Muscle of leg (tissue), 11 donors: ENCODE data around the gene C1QC. TPM values are rescaled to one million over a fixed set of nuclear protein-coding genes. Genes with fewer than 3 reads are reported as not detected.

Experiments
- DNase-seq: peaks from one replicate; pipeline ENCODE4 v3.0.0; 2013
- H3K27ac ChIP-seq: one replicate; pipeline ENCODE4 v1.5.1; 2013; ENCODE audit warnings: mild to moderate bottlenecking, low read length, control low read depth
- H3K27me3 ChIP-seq: one replicate; pipeline ENCODE4 v1.6.1; 2013; ENCODE audit warnings: low read length; ENCODE audit not compliant: control insufficient read depth, insufficient read depth
- H3K36me3 ChIP-seq: one replicate; pipeline ENCODE4 v1.6.1; 2013; ENCODE audit warnings: low read length; ENCODE audit not compliant: control insufficient read depth, insufficient read depth
- H3K4me1 ChIP-seq: one replicate; pipeline ENCODE4 v1.6.1; 2013; ENCODE audit warnings: low read length; ENCODE audit not compliant: control insufficient read depth, insufficient read depth
- H3K4me3 ChIP-seq: one replicate; pipeline ENCODE4 v1.5.1; 2013; ENCODE audit warnings: low read length, control low read depth
- H3K9me3 ChIP-seq: replicated peaks from 2 replicates; pipeline ENCODE4 v1.6.1; 2013; ENCODE audit warnings: low read depth, low read length; ENCODE audit not compliant: control insufficient read depth
- WGBS: methylation state at CpG from one replicate; pipeline ENCODE4 v1.1.5; 2013; ENCODE audit warnings: missing lambda C conversion rate; ENCODE audit not compliant: insufficient coverage; 5-methylcytosine and 5-hydroxymethylcytosine counted together
- polyA plus RNA-seq, 8 donors: library from polyadenylated mRNA; unstranded; fragments of 120-200 nt; gene quantifications; one replicate each; pipeline versions ENCODE4 v1.2.1 to v1.2.3, GENCODE V29; 2013; ENCODE audit warnings: inconsistent platforms in 1 of 8, low replicate concordance in 1 of 8; ENCODE audit not compliant: insufficient read length in 8 of 8, insufficient read depth in 1 of 8
- total RNA-seq: library from RNA; stranded (reverse); fragments of 120-200 nt; gene quantifications from one replicate; pipeline ENCODE4 v1.2.4, GENCODE V29; 2013

The C1QC gene
- total and polyA plus RNA-seq, 9 donors, result 19.1 to 45.2 (median 35.2) TPM

GRCh38 chr1:22689505-22689904 is 46.1 kb downstream of the C1QC start:
- Histone ChIP-seq H3K9me3 (no peaks in the 10 kb centered on the region), H3K27me3 (peaks cover 5% of the 10 kb centered on the region), H3K4me3 (no peak overlapping the region), H3K4me1 (peaks cover 19% of the 10 kb centered on the region), H3K36me3 (no peaks in the 10 kb centered on the region), H3K27ac (peak overlapping the region; percentile 35)
- 19% methylated on average over 8 of the region's 11 CpGs for WGBS
- DNase-seq, result peak; percentile 87

- no peaks in the 10 kb centered on the region for H3K9me3 ChIP-seq
- peaks cover 2% of the 10 kb centered on the region for H3K27me3 ChIP-seq
- no peaks in the 10 kb centered on the region for H3K36me3 ChIP-seq
- H3K4me1 ChIP-seq, result peaks cover 5% of the 10 kb centered on the region
- DNase-seq, result no peak
- H3K27ac ChIP-seq, result peak overlapping the region; percentile 31
- 0% methylated on average over 1 of the region's 13 CpGs for WGBS
- H3K4me3 ChIP-seq, result no peak overlapping the region
Measured at GRCh38 chr1:22691031-22691753, 47.8 kb downstream of the C1QC start.

- Histone ChIP-seq H3K4me1 (peaks cover 5% of the 10 kb centered on the region), H3K4me3 (no peak overlapping the region), H3K36me3 (no peaks in the 10 kb centered on the region), H3K9me3 (no peaks in the 10 kb centered on the region), H3K27ac (no peak overlapping the region), H3K27me3 (peaks cover 2% of the 10 kb centered on the region)
- DNase-seq, result no peak
- WGBS, result 100% methylated on average over 2 of the region's 5 CpGs
Measured at GRCh38 chr1:22694172-22694571, 50.7 kb downstream of the C1QC start.

- WGBS, result no CpG with 5 or more reads among the region's 3 CpGs
Measured at GRCh38 chr1:22696610-22697009, 53.2 kb downstream of the C1QC start.

More at GRCh38 chr1:22696610-22697009, 53.2 kb downstream of the C1QC start:
- no peaks in the 10 kb centered on the region for H3K36me3 ChIP-seq
- H3K27ac ChIP-seq, result no peak overlapping the region
- H3K9me3 ChIP-seq, result no peaks in the 10 kb centered on the region
- peaks cover 2% of the 10 kb centered on the region for H3K27me3 ChIP-seq
- no peak for DNase-seq
- no peaks in the 10 kb centered on the region for H3K4me1 ChIP-seq
- no peak overlapping the region for H3K4me3 ChIP-seq

Other genes starting within 250 kb of the C1QC start
- gene ZBTB40, start 191.8 kb upstream of the C1QC start, total RNA-seq, result 10.9 TPM
- 10 to 100 TPM; 10.3 to 15.2 (median 11.7) TPM for gene ZBTB40, start 191.8 kb upstream of the C1QC start, polyA plus RNA-seq
- 0.04 TPM for gene EPHA8, start 80.1 kb upstream of the C1QC start, total RNA-seq
- gene EPHA8, start 80.1 kb upstream of the C1QC start, polyA plus RNA-seq, result under 1 TPM in 5 of 8 donors, not detected in 3; 0.02 to 0.09 (median 0.05) TPM
- 55.0 TPM for gene C1QA, start 7.0 kb upstream of the C1QC start, total RNA-seq
- 10 to 100 TPM; 28.1 to 43.4 (median 34.0) TPM for gene C1QA, start 7.0 kb upstream of the C1QC start, polyA plus RNA-seq
- gene C1QB, start 9.6 kb downstream of the C1QC start, total RNA-seq, result 18.5 TPM
- 10 to 100 TPM; 15.2 to 25.8 (median 21.5) TPM for gene C1QB, start 9.6 kb downstream of the C1QC start, polyA plus RNA-seq
- gene EPHB2, start 67.2 kb downstream of the C1QC start, total RNA-seq, result 24.5 TPM
- 10 to 100 TPM; 10.7 to 31.7 (median 19.9) TPM for gene EPHB2, start 67.2 kb downstream of the C1QC start, polyA plus RNA-seq